Measurements from ENCODE around the gene TADA3.
"Not testable (repeated sequence)": the region's sequence is repeated elsewhere in the genome, so short reads cannot be mapped to it uniquely, and the experiment has no call there.

Gene TADA3

DNA sequence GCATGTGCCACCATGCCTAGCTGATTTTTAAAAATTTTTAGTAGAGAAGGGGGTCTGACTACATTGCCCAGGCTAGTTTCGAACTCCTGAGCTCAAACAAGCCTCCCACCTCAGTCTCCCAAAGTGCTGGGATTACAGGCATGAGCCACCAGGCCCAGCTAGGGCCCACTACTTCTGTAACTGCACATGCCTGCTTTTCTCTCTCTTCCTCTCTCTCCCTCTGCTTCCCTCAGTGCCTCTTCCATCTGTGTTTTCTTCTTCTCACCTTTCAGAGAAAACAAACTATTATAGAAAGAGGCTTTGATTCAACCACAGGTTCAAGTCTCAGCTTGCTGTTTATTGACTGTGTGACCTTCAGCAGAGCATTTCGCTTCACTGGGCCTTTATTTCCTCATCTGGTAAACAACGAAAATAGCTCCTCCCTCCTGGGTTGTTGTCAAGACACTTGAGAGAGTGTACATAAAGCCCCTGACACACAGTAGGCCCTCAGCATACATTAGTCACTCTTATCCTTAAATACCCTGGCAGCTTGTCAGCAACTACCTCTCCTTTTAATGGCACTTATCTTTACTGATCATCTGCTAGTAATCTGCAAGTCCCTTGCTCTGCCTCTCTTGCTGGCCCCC lies 10.2 kb downstream of the TADA3 start:
- FAIRE-seq = no peak

- FAIRE-seq = no peak
Measured at GRCh38 chr3:9781551-9781950, 10.7 kb downstream of the TADA3 start.

DNA sequence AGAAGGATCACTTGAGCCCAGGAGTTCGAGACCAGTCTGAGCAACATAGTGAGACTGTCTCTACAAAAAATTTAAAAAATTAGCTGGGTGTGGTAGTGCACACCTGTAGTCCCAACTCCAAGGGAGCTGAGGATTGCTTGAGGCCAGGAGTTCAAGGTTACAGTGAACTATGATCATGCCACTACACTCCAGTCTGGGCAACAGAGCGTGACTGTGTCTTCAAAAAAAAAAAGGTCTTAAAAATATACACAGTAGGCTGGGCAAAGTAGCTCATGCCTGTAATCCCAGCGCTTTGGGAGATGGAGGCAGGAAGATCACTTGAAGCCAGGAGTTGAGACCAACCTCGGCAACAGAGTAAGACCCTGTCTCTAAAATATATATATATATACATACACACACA lies 11.4 kb downstream of the TADA3 start:
- FAIRE-seq = no peak

DNA sequence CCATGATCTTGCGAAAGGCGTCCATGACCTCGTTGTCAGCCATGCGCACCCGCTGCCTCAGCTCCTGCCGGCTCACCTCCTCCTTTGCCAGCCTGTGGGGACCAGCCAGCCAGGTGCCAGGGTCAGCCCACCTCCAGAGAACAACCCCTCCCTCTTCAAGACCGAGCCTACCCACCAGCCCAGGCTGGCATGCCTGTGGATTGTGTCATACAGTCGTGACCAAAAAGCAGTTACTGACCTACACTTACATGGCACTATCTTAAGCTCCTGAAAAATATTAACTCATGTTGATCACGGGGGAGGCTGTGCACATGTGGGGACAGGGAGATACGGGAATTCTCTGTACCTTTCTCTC lies 11.8 kb downstream of the TADA3 start:
- no peak for FAIRE-seq

DNA sequence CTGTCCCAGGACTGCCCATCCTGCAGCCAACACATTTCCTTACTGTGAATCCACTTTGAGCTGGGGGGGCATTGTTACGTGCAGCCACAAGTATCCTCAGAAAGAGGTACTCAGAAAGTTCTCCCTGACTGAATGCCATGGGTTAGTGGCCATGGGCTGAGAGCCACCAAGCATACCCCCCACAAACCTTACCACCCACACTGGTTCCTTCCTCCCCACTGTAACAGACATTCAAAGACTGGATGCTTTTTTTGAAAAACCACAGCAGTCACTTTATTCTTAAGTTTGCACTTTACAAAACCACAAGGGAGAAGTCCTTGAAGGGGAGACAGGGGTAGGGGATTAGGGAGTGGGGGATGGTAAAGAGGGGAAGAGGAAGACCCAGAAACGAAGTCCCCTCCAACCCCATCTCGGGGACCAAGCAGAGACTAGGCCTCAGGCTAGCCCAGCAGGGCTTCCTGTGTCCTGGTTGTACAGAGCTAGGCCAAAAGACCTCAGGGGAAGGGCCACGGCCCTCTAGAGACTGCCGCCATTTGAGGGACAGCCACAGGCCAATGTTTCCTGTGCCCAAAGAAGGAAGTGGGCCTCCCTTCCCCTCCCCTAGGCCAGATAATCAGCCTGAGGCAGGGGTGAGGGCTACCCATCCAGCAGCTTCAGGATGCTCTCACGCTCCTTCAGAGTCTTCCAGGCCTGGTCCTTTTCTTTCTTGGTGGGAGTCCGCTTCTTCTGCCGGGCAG lies 12.4 kb downstream of the TADA3 start:
- FAIRE-seq = no peak

DNA sequence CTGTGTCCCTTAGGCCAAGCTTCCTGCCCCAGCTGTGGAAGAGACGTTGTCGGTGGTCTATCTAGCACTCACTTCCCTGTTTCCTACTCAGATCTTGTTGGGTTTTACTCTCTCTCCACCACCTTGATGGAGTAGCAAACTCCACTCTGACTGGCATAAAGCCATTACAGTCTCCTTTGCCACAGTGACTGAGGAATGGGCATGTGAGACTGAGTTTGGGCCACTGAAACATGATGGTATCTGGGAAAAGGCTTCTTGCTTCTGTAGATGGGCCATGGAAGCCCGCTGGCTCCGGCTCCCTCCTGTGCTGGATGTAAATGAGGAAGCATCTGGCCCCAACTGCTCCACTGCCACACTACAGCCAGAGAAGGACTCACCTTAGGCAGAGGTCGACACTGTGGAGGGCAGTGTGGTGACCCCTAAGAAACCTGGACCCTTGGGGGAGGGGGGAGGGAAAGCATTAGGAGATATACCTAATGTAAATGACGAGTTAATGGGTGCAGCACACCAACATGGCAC lies 13.1 kb downstream of the TADA3 start:
- FAIRE-seq = no peak

DNA sequence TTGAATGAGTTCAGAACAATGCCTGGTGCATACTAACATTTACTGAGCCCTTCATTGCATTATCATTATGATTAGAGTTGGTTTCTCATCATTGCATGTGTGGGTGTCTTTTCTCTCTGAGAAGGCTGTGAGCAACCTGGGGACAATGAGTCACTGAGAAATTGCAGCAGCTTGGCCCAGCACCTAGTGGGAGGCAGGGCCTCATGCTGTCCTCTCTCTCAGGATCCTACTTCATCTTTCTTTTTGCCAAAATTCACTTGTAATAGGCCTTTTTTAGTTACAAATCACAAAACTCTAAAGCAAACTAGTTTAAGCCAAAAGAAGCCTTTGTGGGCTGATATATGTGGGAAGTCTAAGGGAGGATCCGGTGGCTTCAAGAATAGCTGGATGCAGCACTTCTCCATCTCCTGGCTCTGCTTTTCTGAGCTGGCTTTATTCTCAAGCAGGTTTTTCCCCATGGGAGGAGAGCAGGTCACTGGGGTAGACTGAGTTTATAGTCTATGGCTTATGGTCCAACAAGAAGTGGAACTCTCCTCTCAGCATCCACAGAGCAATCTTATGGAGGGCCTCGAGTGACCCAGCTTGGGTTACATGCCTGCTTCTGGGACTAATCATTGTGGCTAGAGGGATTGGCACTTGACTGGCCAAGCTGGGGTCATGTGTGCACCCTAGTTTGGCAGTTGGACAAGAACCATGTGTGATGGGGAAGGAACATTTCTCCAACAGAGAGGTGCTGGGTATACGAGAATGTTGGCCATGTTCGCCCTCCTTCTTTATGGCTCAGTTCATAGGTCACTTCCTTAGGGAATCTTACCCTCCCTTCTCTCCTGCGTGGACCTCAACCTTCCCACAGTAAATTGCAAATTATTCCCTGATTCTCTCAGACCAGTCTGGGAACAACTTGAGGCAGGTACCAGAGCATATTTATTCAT lies 13.9 kb downstream of the TADA3 start:
- no peak for FAIRE-seq

DNA sequence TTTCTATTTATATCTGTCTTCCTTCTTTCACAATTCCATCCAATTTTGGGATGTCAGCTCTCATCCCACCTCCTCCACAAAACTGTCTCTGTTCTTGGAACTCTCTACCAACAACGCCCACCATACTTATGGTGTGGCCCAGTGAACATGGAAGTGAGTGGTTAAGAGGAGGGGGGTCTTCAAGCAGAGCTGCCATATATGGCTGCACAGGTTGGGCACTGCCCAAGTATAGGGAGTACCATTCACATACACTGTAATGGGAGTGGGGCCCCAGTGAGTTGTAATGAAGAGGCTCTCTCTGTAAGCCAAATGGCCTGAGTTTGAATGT lies 14.6 kb downstream of the TADA3 start:
- no peak for FAIRE-seq

GRCh38 chr3:9776896-9777693 lies 15.2 kb downstream of the TADA3 start:
- no peak for FAIRE-seq

DNA sequence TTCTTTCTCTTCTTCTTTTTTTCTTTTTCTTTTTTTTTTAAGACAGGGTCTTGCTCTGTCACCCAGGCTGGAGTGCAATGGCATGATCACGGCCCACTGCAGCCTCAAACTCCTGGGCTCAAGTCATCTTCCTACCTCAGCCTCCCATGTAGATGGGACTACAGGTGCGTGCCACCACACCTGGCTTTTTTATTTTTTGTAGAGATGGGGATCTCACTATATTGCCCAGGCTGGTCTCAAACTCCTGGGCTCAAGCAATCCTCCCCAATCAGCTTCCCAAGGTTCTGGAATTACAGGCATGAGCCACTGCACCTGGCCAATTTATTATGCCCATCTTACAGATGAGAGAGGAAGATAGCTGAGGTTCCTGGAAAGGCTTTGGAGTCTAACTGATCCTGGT lies 21.3 kb downstream of the TADA3 start:
- not testable (repeated sequence) for FAIRE-seq

GRCh38 chr3:9770276-9770812 lies 21.9 kb downstream of the TADA3 start:
- FAIRE-seq = no peak

DNA sequence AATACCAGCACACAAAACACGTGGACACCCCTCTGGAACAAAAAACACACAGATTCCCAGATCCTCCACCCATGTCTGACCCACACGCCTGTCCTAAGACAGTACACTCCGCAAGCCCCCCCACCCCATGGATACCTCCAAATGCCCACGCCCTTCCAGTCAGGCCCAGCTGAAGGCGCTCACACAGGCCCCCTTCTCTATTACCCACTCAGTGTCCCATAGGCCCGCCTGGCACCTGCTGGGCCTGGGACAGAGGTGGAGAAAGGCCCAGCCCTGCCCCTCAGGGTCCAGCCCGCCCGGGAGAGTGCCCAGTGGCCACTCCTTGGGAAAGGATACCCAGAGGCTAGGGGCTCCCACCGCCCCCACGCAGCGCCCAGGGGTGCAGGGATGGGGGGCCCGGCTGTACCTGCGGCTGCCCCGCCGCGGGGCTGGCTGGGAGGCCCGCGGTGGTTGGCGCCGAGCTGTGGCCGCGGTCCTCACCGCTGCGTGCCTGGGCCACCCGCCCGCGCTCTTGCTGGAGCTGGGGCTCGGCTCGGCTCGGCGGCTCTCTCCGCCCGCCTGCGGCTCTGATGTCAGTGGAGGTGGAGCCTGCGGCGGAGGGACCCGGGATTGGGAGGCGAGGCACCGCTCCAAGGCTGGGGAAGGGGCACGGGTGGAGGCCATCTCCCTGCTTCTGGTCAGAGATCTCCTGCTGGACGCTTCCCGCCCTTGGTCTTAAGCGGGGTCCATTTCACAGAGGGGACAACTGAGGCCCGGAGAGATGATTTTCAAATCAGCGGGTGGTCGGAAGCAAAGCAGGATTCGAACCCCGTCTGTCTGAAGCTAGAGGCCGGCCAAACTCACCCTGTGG lies 22.6 kb downstream of the TADA3 start, which contains the start of gene CAMK1:
Gene CAMK1 (minus strand): TSS at position 522 of the 850 bp plus-strand sequence. CDS start 2,198 bp downstream, outside the sequence.
- no peak for FAIRE-seq

DNA sequence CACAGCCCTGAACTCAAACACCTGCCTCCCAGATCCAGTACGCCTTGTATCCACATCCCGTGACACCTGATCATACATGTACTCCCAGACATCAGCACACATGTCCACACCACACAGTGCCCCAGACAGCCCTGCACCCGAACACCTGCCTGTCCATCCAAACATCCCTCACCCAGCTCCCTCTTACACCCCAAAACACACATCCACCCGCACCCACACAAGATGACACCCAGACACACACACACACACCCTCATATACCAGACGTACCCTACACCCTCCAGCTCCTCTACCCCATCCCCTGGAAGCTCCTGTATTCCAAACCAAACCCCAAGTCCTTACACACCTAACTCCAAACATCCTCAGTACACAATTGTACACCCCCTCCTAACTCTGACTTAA lies 23.3 kb downstream of the TADA3 start:
- no peak for FAIRE-seq

GRCh38 chr3:9768141-9768775 lies 24.0 kb downstream of the TADA3 start:
- no peak for FAIRE-seq

DNA sequence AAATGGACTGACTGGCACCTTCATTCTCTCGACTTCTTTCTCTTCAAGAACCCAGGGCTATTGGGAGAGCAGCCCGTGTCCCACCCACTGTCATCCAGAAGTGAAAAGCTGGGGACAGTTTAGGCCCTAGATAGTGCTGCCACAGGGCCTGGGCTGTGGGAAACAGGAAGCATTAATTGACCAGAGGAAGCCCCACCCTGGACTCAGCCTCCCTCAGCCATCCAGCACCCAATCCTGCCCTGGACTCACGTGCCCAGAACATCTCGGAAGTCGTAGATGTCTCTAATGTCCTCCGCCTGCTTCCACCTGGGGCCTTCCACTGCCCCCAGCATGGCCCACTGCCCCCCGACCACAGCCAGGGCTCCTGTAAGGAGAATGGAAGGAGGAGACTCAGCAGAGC lies 24.9 kb downstream of the TADA3 start:
- FAIRE-seq = no peak

- FAIRE-seq = no peak
Measured at GRCh38 chr3:9765865-9766264, 26.4 kb downstream of the TADA3 start.

- FAIRE-seq = no peak
Measured at GRCh38 chr3:9762871-9763270, 29.4 kb downstream of the TADA3 start.

DNA sequence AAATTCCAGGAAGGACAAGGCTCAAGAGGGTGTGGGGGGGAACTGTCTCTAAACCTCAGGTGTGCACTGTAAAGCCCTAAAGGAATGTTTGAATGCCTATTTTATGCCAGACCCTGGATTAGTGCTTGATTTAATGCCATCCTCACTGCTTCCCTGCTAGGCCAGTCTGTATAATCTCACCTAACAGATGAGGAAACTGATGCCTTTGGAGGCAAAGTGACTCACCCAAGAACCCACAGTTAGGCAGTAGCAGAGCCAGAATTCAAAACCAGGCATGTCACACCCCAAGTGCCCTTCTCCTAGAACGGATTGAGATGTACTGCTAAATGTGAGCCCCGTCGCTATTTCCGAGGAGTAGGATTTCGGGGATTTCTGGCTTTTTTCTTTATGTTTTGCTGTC lies 30.4 kb downstream of the TADA3 start:
- FAIRE-seq = no peak

GRCh38 chr3:9760779-9761505 lies 31.3 kb downstream of the TADA3 start:
- FAIRE-seq = no peak

GRCh38 chr3:9757427-9757826 lies 34.8 kb downstream of the TADA3 start:
- FAIRE-seq = no peak

All from colon (tissue), 2 donors.